Measurements from ENCODE around the gene TOGARAM2. TPM values are rescaled to one million over a fixed set of nuclear protein-coding genes. Genes with fewer than 3 reads are reported as not detected.

The TOGARAM2 gene
- polyA plus RNA-seq, 1 donor = 1.9 TPM

DNA sequence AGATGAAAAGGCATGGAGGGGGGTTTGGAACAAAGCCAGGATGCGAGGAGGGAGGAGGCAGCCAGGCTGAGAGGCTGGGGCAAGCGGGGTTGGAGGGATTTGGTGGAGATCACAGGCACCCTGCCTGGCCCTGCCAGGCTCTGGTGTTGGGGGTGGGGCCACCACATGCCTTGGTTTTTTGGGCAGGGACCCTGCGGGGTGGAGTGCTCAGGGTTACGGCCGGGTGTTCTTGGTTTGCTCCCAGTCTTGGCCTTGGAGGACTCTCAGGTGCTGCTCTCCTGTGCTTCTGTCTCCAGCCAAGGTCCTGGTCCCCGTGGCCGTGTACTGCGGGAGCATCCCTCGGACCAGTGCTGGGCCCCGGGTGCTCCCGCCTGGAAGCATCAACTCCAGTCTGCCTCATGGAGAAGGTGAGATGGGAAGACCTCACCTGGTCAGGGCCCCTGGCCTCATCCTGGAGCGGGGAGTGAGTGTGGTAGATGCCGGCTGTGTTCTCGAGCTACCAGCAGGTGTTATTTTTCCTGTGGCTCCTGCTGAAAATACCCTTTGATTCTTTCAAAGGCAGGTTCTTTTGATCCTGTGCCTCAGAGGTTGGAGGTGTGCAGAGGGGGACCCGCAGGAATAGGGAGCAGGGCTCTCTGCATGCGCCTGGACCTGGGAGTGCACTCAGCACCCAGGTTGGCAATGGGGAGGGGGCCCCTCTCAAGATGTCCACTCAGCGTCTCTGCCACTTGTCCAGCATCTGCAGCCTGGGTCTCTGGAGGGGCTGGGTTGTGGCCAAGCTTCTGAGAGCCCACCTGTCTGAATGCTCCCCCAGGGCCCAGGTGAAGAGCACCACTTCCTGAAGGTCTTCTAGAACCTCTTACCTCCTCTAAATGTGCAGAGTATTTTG lies 17.0 kb downstream of the TOGARAM2 start:
- no peak for DNase-seq (ENCODE audit: low read depth)

DNA sequence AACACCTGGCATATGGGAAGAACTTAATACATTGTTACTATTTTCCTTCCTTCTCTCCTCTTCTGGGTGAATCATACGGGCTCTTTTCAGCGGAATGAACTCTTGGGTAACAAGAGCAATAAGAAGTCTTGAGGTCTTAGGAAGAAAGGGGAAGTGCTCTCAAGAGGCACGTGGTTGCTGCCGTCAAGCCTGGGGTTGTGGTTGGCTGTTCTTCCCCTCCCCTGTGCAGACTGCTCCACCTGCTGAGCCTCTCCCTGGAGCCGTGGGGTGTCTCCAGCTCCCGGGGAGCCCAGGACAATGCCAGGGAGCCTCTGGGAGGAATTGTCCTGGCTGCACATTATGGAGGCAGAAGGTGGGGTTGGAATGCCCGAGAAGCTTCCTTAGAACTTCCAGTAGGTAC lies 19.4 kb downstream of the TOGARAM2 start:
- DNase-seq (ENCODE audit: low read depth) = no peak

DNA sequence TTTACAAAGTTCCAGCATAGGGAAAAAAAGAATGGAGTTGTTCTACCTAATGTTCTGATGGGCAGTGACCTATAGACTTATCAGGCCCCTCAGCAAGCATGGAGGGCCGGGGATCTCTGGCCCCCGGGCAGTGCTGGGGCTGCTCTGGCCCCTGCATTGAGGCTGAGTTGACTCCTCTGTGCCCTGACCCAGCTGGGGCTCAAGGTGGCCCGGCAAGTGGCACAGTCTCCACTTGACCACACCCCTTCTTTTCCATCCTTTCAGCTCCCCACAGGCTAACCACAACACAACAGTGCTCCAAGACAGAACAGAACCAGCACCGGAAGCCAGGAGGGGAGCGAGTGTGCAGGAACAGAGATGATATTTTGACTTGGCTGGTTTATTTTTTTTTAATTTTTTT lies 19.9 kb downstream of the TOGARAM2 start:
- no peak for DNase-seq (ENCODE audit: low read depth)

DNA sequence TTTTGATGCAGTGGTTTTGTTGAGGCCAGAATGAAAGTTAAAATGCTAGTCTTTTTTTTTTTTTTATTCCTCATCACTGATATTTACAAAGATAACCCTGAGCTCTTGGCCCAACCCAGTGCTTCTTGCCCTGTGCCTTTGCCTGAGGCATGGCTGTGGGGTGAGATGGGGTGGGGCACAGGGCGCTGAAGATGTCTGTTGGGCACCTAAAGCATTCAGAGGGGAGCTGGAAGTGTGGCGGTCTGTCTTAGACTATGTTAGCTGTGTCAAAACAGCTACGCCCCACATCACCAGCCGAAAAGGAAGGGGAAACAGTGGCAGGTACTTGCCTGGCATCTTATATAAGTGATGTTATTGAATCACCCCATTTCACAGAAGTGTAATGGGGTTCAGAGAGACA lies 20.7 kb downstream of the TOGARAM2 start:
- no peak for DNase-seq (ENCODE audit: low read depth)

DNA sequence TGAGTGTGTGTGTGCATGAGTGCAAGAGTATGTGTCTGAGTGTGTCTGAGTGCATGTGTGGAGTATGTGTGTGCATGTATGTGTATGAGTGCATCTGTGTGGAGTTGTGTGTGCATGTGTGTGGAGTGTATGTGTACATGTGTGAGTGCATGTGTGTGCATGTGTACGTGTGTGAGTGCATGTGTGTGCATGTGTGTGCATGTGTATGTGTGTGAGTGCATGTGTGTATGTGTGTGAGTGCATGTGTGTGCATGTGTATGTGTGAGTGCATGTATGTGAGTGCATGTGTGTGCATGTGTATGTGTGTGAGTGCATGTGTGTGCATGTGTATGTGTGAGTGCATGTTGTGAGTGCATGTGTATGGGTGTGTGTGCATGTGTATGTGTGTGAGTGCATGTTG lies 23.7 kb downstream of the TOGARAM2 start:
- DNase-seq (ENCODE audit: low read depth) = no peak

DNA sequence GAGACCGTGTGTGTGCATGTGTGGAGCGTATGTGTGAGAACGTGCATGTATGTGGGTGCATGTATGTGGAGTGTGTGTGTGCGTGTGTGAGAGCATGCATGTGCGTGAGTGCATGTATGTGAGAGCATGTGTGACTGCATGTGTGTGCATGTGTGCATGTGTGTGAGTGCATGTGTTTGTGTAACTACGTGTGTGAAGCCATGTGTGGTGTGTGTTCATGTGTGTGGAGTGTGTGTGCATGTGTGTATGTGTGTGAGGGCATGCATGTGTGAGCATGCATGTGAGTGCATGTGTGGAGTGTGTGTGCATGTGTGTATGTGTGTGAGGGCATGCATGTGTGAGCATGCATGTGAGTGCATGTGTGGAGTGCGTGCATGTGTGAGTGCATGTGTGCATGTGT lies 24.2 kb downstream of the TOGARAM2 start:
- no peak for DNase-seq (ENCODE audit: low read depth)

DNA sequence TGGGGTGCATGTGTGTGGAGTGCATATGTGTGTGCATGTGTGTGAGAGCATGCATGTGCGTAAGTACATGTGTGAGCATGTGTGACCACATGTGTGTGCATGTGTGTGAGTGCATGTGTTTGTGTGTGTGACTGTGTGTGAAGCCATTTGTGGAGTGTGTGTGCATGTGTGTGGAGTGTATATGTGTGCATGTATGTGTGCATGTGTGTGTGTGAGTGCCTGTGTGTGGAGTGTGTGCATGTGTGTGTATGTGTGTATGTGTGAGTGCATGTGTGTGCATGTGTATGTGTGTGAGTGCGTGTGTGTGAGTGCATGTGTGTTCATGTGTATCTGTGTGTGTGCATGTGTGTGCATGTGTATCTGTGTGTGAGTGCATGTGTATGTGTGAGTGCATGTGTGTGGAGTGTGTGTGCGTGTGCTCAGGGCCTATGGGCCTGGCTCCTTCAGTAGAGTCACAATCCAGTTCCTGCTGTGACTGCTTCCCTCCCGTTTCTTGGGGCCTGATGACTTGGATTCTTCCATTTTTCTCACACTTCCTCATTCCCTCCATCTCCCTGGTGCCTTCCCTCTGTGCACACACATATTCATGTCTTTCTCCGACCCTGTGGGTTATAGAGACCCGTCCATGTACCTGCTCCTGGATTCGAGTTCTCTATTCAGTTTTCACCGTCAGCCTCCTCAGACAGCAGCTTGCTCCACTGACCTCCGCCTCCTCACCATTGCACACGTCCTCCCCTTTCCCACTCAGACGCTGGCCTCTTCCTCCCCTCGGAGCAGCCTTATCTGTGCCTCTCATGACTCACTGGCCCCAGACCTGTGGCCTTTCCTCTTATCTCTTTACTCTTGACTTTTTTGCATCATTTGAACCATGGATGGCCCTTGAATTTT lies 25.2 kb downstream of the TOGARAM2 start:
- DNase-seq (ENCODE audit: low read depth) = no peak

DNA sequence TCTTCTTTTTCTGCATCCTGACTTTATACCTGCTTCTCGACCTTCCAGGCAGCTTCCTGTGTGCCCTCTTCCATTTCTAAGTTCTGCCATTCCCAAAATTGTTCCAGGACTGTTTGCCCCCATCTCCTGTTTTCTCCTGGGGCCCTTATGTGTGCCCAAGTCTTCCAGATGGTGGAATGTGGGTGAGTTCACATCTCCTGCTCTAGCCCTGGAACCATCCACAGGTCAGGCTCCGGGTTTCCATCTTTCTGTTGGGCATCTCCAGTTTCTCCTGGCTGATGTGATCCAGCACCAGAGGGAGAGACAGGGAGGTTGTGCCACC lies 25.8 kb downstream of the TOGARAM2 start:
- no peak for DNase-seq (ENCODE audit: low read depth)

DNA sequence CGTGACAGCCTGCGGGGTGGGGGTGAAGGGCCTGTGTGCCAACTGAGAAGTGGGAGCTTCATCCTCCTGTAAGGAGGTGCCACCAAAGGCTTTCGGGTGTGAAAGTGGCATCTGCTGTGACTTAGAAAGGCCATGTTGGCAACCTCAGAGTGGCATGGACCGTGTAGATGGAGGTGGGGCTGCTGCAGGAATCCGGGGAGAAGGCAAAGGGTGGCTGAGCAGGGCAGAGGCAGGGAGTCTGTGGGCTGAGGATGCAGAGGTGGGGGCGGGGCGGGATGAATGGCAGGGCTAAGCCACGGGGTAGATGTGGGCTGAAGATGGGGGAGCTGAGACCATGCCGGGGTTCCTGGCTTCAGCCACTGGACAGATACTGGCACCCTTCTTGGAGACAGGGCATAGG lies 28.2 kb downstream of the TOGARAM2 start:
- DNase-seq (ENCODE audit: low read depth) = no peak

DNA sequence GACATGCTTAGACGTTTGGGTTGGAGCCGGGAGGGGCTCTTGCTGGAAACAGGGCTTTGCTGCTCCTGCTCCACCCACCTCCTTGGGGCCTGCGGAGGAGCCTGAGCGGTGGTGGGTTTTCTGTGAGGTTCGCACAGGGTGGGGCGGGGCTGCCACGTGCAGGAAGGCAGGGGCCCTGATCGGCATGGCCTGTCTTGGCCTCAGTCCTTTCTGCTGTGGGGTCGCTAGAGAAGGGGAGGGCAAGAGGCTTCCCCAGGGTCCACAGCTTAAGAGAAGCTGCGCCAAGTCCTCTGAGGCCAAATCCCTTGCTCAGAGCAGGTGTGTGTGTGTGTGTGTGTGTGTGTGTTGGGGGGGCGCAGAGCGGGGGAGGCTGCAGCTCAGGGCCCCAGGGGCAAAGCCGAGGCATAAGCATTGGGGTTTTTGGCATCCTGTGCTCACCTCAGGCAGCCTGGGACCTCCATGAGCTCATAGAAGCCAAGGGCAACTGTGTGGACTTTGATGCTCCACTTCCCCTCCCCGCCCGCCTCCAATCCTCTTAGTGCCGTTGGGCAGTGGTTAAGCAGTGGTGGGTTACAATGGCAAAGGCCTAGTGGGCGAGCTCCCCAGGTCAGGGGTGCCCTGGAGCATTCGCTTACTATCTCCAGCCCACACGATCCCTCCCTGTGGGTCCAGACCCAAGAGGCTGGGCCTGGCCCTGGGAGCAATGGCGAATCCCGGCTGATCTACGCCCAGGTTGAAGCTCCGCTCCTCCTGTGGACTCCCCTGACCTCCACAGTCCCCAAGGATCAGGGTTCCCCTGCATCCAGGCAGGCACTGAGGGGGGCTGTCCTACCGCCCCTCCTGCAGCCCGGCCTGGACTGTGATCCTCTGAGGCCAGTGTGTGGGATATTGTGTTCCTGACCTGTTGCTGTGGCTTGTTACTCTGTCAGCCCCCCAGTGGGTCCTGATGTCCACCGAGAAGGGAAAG lies 28.9 kb downstream of the TOGARAM2 start:
- DNase-seq (ENCODE audit: low read depth) = no peak

DNA sequence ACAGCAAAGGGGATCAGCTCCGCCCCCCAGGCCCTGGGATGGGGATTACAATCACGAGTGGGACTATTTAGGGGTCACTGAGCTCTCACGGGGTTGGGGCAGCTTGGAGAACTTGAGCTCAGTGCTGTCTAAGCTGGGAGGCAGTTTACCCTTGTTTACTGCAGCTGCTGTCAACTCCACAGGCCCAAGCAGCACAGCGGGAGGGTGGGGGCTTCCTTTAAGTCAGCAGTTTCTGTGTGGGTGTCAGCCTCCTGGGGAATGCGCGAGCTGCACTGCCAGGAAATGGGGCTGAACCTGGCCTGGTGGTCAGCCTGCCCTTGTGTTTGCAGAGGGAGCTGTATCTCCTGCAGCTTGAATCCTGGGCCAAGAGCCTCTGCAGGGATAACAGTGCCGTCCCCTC lies 29.8 kb downstream of the TOGARAM2 start:
- DNase-seq (ENCODE audit: low read depth) = no peak

DNA sequence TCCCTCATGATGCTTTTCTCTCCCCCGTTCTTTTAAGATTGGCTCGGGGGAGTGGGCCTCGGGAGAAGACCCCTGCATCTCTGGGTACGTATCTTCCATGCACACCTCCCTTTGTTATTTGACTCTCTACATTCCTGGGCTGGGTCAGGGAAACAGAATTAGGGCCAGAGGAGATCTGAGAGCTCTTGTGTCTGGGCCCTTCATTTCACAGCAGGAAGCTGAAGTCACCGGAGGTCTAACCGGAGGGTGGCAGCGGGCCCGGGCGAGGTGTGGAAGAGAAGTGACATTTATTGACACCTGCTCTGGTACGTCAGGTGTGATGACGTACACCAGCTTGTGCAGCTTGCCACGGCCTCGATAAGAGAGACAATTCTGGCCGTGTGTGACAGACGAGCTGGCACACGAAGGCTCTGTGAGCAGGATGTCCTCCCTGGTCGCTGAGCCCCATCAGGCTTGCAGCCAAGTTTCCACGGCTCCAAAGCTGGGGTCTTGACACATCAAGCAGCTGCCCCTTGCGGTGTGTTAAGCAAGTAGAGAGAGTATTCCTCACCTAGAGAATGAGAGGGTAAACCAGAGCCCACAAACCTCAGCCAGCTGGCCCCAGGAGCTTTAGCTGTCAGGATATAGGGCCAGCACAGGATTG lies 30.4 kb downstream of the TOGARAM2 start:
- DNase-seq (ENCODE audit: low read depth) = no peak

DNA sequence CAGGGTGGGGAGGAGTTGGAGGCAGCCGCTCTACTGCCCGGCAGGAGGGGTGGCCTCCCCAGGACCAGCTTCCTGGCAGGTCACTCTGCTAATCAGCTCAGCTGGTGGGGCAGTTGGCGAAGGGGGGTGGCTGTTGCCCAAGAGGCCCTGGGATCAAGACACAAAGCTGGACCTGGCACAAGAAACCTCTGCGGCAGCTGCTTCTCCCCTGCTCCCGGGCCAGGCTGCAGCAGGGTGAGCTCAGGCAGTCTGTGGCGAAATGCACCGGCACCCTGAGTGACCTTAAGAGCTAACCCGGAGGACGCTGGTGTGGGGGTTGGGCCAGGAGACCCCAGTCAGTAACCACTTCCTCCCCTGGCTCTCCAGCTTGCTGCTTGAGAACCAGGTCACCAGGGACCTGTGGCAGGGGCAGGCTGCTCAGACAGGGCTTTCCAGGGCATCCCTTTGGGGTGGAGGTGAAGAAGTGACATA lies 31.1 kb downstream of the TOGARAM2 start:
- DNase-seq (ENCODE audit: low read depth) = no peak

DNA sequence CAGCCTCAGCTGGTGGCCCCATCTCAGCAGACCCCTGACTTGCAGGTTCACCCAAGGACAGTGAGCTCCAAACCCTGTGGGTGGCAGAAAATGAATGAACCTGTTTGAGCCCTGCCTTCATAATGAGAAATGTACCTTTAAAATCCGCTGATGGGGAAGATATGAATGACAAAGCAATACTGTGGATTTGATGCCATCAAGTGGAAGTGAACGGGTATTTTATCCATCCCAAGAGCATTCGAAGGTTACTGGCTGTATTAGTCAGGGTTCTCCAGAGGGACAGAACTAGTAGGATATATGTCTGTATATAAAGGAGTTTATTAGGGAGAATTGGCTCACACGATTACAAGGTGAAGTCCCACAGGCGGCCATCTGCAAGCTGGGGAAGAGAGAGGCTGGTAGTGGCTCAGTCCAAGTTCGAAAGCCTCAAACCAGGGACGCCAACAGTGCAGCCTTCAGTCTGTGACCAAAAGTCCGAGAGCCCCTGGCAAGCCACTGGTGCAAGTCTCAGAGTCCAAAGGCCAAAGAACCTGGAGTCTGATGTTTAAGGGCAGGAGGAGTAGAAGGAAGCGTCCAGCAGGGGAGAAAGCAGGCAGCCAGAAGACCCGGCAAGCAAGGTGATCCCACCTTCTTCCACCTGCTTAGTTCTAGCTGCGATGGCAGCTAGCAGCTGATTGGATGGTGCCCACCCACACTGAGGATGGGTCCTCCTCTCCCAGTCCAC lies 32.1 kb downstream of the TOGARAM2 start:
- no peak for DNase-seq (ENCODE audit: low read depth)

DNA sequence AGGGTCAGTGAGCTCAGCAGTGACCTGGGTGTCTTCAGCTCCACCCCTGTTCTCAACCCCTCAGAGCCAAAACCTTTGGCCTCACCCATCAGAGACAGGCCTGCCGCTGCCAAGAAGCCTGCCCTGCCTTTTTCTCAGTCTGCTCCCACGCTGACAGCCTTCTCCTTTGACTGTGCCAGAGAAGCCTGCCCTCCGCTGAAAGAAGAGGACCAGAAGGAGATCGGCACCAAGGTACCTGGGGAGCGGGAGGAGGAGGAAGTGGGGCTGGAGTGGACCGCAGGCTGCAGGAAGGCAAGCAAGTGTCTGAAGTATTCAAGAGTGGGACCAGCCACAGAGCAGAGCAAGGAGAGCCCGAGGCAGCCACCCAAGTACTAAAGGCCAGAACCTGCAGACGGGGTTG lies 33.2 kb downstream of the TOGARAM2 start:
- DNase-seq (ENCODE audit: low read depth) = no peak

DNA sequence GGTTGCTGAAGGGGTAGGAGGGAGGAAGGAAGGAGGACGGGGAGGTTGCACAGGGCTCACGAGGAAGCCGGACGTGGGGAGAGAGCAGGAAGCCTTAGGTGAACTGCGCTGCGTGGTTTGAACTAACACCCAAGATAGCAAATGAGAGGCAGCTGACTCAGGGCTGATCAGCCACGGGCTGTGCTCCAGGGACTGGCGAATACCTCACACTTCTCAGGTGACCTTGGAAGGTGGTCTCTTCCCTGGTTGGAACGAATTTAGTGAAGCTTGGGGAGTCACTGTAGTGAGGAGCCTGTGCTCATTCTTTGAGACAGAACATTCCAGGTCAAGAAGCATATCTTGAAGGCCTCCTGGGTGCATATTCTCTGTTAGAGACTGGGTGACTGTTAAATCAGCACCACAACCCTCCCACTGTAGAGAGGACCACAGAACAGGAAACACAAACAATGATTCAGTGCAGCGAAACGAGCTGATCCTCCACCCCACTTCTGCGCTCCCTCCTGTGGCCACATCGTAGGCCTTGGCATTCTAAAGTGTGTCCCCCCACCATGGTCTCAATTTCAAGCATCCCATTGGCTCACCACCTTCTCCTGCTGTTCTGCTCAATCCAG lies 33.8 kb downstream of the TOGARAM2 start:
- DNase-seq (ENCODE audit: low read depth) = no peak

DNA sequence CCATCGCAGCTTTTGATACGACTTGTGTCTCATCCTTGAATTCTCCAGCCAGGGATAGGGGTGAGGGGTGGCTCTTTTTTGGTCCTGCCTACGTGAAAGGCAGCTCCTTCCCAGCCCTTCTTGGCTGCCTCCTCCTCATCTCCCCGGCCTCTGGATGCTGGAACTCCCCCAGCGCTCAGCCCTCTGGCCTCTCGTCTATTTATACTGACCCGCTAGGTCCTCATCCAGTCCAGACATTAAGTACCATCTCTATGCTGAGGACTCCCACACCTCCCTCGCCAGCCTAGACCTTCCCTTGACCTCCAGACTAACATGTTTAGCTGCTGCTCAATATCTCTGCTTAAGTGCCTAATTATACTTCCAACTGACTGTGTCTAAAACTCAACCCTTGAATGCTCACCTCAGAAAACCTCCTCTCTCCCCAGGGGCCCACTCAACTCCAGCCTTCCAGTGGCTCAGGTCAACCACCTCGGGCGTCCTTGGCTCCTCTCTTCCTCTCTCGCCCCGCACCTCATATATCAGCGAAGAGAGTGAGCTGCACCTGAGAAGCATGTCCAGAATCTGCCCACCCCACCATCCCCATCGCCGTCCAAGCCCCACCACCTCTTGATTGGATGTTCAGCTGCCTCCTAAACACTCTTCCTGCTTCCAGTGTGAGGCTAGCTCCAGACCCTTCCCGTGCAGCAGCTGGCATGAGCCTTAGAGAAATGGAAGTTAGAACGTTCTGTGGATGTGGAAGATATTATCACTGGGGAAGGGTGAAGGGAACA lies 34.8 kb downstream of the TOGARAM2 start:
- DNase-seq (ENCODE audit: low read depth) = no peak

DNA sequence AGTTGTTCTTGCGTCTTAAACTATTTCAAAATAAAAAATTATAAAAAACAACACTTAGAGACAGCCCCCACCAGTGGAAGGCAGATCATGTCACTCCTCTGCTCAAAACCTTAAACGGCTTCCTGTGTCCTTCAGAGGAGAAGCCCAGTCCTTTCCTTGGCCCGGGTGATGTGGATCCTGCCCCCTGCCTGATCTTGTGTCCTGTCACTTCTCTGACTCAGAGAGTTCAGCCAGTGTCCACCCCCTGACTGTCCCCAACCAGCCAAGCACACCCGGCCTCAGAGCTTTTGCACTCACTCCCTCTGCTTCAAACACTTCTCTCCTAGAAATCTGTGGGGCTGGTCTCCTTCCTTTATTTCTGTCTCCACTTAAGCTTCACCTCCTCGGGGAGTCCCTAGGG lies 35.4 kb downstream of the TOGARAM2 start:
- DNase-seq (ENCODE audit: low read depth) = no peak

DNA sequence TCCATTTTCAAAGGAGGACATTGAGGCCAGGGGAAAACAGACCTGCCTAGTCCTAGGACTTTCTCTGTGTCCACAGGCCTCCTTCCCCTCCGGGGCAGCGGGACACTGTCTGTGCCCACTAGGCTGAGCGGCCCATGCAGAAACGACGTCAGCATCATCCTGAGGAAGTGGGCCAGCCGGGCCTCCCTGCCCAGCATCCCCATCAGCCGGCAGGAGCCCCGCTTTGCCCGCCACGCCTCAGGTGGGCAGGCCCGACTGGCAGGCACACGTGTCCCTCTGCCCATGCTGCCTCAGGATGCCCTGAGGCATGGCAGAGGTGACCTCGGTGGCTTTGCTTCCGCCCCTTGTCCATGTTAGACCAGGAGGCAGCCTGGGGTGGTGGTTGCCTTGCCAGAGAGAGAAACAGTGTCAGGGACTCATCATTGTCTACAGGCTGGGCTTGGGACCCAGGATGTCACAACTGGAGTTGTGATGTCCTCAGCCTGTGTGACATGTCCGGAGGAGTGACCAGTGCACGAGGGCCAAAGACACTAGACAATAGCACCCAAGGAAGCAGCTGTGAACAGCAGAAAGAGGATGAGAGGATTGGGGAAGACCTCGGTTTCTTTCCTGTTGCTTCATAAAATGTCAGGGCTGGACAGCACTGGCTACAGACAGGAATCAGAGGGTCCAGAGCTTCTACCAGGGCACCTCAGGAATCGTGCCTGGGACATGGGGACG lies 36.8 kb downstream of the TOGARAM2 start:
- no peak for DNase-seq (ENCODE audit: low read depth)
